Measurements from ENCODE around the gene DNAH5.
A peak's percentile ranks its signal among the peaks of the same experiment; 100 is the strongest.

DNAH5 gene

DNA sequence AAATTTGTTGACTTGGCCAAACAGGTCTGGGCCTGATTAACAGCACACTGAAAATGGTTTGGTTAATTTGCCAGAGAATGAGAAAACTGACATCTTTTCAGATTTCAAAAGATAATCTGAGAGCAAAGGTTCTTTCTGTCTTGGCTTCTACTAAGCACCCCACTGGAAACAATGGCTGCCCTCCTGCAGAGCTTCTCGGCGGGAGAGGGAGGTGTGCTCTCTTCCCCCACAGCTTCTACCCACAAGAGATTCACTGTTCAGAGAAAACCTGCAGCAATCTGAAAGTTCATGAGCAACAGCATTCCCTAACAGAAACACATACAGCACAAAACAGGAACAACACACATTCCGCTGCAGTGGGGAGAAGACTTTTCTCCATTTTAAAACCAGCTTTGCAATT, 3.0 kb downstream of the DNAH5 start:
- no peak for DNase-seq

DNA sequence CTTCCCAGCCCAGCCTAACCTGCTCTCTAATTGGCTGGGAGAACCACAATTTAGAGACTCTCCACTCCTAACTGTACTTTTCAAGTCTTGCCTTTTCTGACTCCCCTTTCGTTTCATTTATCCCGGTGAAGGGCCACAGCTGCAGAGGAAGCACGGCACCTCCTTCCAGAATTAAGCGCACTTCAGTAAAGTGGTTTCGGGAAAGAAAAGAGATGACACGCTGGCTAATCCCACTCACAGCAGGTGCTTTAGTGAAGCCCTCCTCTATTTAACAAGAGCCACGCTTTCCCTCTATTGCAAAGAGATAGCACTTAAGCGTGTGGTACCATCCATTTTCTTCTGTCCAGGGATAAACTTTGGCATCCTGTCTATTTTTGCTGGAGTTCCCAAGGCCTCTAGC, 4.8 kb downstream of the DNAH5 start:
- peak; percentile 89 for DNase-seq

DNA sequence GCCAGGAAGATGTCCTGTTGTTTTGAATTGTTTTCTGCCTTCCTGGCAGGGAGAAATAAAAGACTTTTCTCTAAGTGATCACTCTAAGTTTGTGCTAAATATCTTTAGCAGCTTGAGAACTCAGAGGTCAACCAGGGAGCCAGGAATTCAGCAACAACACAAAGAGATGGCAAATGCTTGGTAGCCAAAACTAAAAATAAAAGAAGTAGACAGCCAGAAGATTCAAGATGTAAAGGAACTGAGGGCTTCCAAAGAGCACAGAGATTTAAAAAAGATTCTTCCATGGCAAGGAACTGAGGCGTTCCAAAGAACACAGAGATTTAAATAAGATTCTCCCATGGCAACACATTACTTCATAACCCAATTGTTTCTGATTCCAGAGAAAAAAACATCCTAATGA, 9.6 kb downstream of the DNAH5 start:
- no peak for DNase-seq

GRCh38 chr5:13934125-13934524, 10.4 kb downstream of the DNAH5 start:
- DNase-seq, result no peak

GRCh38 chr5:13932561-13932960, 11.9 kb downstream of the DNAH5 start:
- DNase-seq, result no peak

- no peak for DNase-seq
Measured at GRCh38 chr5:13932011-13932410, 12.5 kb downstream of the DNAH5 start.

DNA sequence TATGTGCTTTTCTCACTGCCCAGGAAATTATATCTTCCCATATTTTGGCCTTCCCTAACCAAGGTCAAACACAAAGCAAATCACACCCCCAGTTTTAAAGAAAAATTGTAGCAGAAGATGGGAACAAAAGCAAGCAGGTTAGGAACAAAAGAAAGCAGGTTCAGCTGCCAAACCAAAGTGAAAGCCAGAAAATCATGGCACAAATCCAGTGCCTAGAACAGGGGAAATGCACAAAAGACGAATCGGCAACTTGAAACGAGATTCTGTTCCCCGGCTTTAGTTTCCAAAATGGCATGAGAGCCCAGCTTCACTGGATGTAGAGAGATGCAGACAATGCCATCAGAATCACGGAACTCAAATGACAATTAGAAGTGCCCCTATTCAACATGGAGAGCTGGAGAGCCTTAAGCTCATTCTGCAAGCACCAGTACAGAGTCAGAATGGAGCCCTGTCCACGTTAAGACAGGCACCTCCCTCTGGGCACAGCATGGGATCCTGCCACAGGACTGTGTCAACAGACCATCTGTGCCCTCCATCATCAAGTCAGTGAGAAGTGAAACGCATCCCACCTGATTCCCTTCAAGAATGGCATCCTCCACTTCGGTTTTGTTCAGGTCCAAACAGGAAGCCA, 13.8 kb downstream of the DNAH5 start:
- DNase-seq, result peak; percentile 81

DNA sequence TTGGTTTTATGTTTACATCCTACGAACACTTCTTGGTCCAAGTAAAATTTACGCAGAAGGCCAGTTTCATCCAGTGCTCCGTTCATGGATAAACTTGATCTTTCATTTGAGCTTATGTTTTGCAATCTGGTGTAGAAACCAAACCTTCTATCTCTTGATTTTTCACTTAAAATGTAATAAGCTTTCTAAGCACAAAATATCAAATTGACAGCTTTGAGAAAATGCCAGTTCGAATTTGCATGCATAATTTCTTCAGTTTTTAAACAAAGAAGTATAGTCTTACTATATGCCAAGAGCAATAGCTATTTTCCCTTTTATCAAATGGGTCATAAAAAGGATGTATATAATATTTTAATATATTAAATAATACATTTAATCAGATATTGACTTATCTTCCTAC, 17.8 kb downstream of the DNAH5 start:
- DNase-seq, result no peak

DNA sequence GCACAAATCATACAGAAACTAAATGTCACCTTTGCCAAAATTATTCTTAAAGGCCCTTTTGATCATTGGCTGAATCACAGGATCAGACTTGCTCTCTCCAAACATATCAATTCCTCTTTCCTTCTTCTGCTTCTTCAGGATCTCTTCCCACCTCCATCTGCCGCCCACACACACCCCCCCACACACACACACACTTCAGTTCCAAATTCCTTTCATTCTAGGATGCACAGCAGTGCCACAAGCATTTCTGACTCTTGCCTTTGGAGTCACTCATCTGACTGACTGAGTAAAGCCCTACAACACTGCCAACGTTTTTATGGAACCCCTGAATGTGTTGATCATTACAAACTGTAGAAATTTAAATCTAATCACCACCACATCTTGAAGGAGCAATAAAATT, 22.9 kb downstream of the DNAH5 start:
- DNase-seq, result no peak

- no peak for DNase-seq
Measured at GRCh38 chr5:13919786-13920185, 24.7 kb downstream of the DNAH5 start.

GRCh38 chr5:13919087-13919486, 25.4 kb downstream of the DNAH5 start:
- no peak for DNase-seq

DNA sequence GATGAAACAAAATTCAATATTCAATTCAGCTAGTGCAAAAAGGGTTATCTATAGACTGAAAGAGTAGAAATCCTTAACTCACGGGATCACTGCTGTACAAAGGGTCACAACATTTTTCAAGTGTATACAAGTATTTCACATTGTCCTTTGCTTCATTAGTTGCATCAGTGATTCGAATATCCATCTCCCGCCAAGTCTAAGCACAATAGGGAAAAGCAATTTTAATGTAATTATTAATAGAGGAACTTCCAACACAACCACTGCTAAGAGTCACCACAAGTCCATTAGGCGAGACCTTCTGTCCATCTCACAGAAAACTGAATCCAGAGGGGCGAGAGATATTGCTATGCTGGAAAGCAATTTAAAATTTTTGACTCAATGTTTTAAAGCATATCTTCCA, 27.4 kb downstream of the DNAH5 start:
- DNase-seq, result no peak

DNA sequence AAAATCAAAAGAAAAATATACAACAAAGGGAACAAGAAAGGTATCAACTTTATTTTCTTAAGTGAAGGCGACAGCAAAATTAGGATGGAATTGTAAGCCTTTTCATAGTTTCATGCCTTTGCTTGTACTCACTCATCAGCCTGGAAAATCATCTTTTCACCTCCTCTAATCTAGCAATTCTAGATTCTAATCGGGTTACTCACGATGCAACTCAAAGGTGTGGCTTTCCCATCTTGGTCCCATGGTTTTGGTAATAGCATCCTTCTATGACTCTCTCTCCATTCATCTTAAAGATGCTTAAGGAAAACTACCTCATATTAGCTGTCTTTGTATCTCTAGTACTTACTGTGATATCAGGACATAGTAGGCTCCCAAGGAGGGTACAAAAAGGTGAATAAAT, 30.5 kb downstream of the DNAH5 start:
- DNase-seq, result no peak

- no peak for DNase-seq
Measured at GRCh38 chr5:13910637-13911288, 33.7 kb downstream of the DNAH5 start.

GRCh38 chr5:13910201-13910600, 34.3 kb downstream of the DNAH5 start:
- no peak for DNase-seq

GRCh38 chr5:13909271-13909670, 35.2 kb downstream of the DNAH5 start:
- no peak for DNase-seq

DNA sequence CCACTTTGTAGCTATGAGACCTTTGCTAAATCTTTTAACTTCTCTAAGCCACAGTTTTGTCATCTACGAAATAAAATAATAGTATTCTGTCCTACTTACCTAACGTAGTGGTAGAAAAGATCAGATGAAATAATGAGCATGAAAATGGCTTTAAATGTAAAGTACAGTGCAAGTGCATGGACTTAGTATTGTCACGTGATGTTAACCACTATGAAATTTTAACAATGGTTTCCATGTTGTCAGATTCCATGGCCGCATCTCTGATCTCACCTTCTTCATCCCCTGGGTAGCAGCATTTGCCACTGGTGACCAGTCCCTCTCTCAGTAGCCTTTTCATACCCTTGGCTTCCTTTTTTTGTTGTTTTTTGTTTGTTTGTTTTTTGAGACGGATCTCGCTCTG, 45.9 kb downstream of the DNAH5 start:
- no peak for DNase-seq

DNA sequence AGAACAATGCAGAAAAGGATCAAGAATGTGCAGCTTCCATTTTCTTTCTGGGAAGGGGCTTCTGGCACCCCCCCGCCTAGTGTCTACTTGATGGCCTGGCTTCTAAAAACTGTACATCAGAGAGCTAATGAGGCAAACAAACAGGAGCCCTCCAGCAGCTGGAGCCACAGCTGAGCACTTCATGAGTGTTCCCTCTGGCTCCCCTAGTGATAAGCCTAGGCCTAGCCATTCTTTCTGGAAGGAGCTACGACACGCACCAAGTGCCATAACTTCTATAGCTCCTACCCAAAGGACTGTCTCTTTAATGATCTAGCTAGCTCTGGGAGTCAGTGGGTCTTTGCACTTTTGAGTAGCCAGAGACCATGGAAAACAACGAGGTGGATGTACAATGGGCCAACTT, 66.1 kb downstream of the DNAH5 start:
- DNase-seq, result no peak

DNA sequence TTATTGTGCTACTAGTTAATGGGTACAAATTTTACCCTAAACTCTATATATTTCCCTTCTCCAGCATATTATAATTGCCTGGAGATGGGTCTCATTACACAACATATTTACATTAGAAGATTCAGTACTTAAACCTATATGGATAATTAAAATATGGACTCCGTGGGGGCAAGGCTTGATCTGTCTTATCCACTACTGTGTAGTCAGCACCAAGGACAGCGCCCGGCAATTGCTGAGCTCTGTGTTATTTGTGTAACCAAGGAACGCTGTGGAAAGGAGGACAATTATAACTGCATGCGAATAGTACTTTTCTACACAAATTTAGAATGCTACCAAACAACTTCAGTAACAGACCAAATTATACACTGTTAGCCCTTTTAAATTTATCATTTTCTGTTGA, 77.7 kb downstream of the DNAH5 start:
- no peak for DNase-seq

- no peak for DNase-seq
Measured at GRCh38 chr5:13865312-13865711, 79.2 kb downstream of the DNAH5 start.

DNA sequence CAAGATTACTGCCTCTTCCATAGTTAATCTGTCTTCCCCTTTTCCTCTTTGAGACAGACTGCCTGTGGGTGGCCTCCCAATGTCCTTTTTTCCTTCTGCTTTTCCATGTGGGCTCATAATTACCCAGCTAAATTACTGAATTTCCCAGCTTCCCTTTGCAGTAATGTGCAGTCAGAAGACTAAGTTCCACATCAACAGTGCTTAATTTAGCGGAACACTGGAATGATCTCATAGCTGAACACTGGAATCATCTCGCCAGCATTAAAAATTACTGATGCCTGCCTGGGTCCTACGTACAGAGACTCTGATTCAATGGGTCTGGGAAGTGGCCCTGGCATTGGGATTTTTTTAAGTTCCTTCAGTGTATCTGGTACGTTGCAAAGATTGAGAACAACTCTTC, 84.3 kb downstream of the DNAH5 start:
- DNase-seq, result peak; percentile 51

DNA sequence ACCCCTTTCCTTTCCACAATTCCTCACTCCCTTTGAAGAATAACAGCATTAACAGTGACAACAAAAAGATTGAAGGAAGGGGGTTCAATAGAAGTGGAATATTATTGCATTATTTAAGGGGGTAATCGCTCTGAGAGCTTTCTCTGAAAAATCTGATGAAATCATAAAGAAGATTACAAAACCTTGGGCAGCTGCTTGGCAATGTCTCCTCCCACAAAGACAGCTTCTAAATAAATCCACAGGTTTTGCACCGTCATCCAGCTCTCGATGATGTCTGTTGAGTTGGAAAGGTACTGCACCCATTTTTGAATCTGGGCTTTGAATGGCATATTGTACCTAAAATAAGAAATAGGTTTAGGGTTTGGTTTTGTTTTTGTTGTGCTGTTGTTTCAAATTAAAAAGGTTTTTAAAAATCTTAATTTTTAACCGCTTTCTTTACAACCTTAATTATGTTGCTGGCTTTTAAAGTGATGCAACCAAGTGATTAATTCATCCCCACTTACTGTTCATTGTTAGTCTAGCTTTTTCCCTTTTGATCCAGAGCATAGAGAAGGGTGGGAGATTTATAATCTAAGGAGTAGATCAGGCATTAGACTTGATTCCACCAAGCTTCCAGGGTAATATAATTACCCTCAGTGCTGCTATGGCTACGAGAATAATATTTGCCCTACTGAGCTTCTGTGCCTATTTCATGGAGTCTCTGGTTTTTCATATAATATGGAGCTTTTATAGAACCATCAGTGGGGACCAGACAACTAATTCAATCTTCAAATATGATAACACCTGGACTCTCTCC, 85.0 kb downstream of the DNAH5 start:
- peak; percentile 77 for DNase-seq

GRCh38 chr5:13843175-13843846, 101.2 kb downstream of the DNAH5 start:
- DNase-seq, result no peak

DNA sequence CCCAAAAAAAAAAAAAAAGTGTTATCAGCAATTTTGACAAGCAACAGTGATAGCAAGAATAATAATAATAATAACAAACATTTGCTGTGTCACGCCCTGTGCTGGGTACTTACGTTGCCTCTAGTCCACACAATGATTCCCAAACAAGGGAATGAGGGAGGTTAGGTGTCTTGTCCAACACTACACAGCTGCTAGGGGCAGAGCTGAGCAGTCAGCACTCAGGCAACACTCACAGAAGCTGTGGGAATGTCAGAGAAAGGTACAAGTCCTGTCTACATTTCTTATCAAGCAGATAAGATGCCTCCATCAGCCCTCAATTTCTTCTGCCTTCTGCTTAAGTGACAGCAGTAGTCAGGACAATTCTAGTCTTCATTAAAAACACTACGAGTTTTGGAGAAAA, 111.0 kb downstream of the DNAH5 start:
- DNase-seq, result no peak

All from NCI-H2227 treated with DMSO at 0.1 percent for 48 hours (cell line).